Stimulated activated CD4-positive, alpha-beta T cell treated with anti-CD3 and anti-CD28 coated beads, Interleukin-15, amount 100 ng/mL, for 48 hours (primary cell): ENCODE measurements around the gene CHST8.

ENCODE experiments used
- DNase-seq, 2 donors: peaks; one replicate each; pipeline ENCODE4 v3.0.0-alpha.2; 2020; ENCODE audit warnings: low read depth in 2 of 2

CHST8 gene

GRCh38 chr19:33673258-33673875 is 51.6 kb downstream of the CHST8 start:
- DNase-seq: no peak

GRCh38 chr19:33673996-33674625 is 52.4 kb downstream of the CHST8 start:
- no peak for DNase-seq

- no peak for DNase-seq
Observed at GRCh38 chr19:33674626-33675367, 53.0 kb downstream of the CHST8 start.

GRCh38 chr19:33675501-33676124 is 53.9 kb downstream of the CHST8 start:
- DNase-seq: no peak

GRCh38 chr19:33676999-33677665 is 55.4 kb downstream of the CHST8 start:
- DNase-seq: no peak

- DNase-seq: no peak
Observed at GRCh38 chr19:33677745-33678426, 56.1 kb downstream of the CHST8 start.

- DNase-seq: no peak
Observed at GRCh38 chr19:33678796-33679585, 57.2 kb downstream of the CHST8 start.

GRCh38 chr19:33679696-33680095 is 57.9 kb downstream of the CHST8 start:
- DNase-seq: no peak

- DNase-seq: no peak
Observed at GRCh38 chr19:33681081-33681680, 59.4 kb downstream of the CHST8 start.

- DNase-seq: no peak
Observed at GRCh38 chr19:33683881-33684537, 62.3 kb downstream of the CHST8 start.

GRCh38 chr19:33684538-33685232 is 62.9 kb downstream of the CHST8 start:
- no peak for DNase-seq

GRCh38 chr19:33685541-33685940 is 63.8 kb downstream of the CHST8 start:
- no peak for DNase-seq

GRCh38 chr19:33686262-33686661 is 64.5 kb downstream of the CHST8 start:
- no peak for DNase-seq

- DNase-seq: no peak
Observed at GRCh38 chr19:33686687-33687480, 65.1 kb downstream of the CHST8 start.

GRCh38 chr19:33687481-33688170 is 65.9 kb downstream of the CHST8 start:
- DNase-seq: no peak

- no peak for DNase-seq
Observed at GRCh38 chr19:33688171-33688992, 66.6 kb downstream of the CHST8 start.
